MM.1S (cell line): ENCODE data around the gene BLCAP.
A peak's percentile ranks its signal among the peaks of the same experiment; 100 is the strongest.

Experiments used
- EZH2 ChIP-seq: fragments of 300-600 bp; sonication (generic); optimal IDR thresholded peaks from 2 replicates; pipeline ENCODE3; 2017; ENCODE audit warnings: low read depth, mild to moderate bottlenecking, antibody characterized with exemption, low read length, mixed read lengths
- TF ChIP-seq, protein P1 (sequence below): fragments of 300-600 bp; sonication (generic); IDR thresholded peaks from 2 replicates; pipeline ENCODE4 v1.5.1; 2016; ENCODE audit warnings: antibody characterized with exemption, low read length, mixed read lengths

DNA sequence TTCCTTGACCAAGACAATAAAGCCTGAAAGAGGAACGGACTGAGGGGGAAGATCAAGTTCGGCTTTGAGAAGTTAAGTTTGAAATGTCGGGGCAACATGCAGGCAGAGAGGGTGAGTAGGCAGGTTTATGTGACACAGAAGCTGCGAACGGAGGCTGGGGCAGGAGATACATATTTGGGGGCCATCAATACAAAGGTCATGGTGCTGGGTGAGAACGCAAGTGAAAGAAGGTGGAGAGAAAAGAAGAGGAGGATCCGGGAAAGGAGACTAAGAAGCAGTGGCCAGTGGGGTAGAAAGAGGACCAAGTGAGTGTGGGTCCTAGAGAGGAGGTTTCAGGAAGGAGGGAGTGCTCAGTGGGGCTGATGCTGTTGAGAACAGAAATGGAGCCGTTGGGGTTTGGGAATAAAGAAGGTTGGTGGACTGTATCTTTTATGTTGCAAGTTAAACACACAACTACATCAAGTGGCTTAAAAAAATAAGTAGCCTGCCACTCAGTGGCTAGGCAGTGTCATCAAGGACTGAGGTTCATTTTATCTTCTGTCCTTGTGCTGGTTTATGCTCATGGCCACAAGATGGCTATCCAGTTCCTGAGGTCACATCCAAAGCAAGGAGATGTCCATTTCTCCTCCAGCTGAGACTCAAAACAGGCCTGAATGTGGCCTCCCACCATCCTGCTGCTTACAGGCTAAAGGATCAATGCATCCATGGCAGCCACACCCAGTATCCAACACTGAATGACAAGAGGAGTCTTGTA is 1.7 kb upstream of the BLCAP start:
- no peak for TF ChIP-seq EZH2
- TF ChIP-seq, protein P1, sequence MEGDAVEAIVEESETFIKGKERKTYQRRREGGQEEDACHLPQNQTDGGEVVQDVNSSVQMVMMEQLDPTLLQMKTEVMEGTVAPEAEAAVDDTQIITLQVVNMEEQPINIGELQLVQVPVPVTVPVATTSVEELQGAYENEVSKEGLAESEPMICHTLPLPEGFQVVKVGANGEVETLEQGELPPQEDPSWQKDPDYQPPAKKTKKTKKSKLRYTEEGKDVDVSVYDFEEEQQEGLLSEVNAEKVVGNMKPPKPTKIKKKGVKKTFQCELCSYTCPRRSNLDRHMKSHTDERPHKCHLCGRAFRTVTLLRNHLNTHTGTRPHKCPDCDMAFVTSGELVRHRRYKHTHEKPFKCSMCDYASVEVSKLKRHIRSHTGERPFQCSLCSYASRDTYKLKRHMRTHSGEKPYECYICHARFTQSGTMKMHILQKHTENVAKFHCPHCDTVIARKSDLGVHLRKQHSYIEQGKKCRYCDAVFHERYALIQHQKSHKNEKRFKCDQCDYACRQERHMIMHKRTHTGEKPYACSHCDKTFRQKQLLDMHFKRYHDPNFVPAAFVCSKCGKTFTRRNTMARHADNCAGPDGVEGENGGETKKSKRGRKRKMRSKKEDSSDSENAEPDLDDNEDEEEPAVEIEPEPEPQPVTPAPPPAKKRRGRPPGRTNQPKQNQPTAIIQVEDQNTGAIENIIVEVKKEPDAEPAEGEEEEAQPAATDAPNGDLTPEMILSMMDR, result peak; percentile 17
